Airway epithelial cell (primary cell): ENCODE results near the gene TRIM71. TPM values are rescaled to one million over a fixed set of nuclear protein-coding genes. Genes with fewer than 3 reads are reported as not detected.

Experiments used
- total RNA-seq: library from RNA; depleted of rRNA; stranded (reverse); fragments of >200 nt; gene quantifications from 2 replicates; pipeline ENCODE4 v1.2.3, GENCODE V29; 2015

The TRIM71 gene
- not detected in 2 replicates for total RNA-seq

GRCh38 chr3:32817558-32818228, at the start of gene TRIM71:
TSS of gene TRIM71 (plus strand) at chr3:32817997. CDS start at chr3:32818081, 84 bp downstream.

Other genes starting within 250 kb of the TRIM71 start
- gene DYNC1LI1, start 247.1 kb upstream of the TRIM71 start, total RNA-seq, result 28.6 and 33.4 TPM in 2 replicates
- gene CNOT10, start 132.8 kb upstream of the TRIM71 start, total RNA-seq, result 13.3 and 34.6 TPM in 2 replicates
- not detected in 2 replicates for gene CCR4, start 133.6 kb downstream of the TRIM71 start, total RNA-seq